Prostate gland (tissue), 2 donors: Measurements from ENCODE around the gene B3GLCT.

Experiments used
- CTCF ChIP-seq, 4 experiments: fragments of 200-600 bp in 2 of 4; fragments of 450-650 bp in 2 of 4; sonication (generic) in 2 of 4; IDR thresholded peaks; 1 replicate in 3 of 4; 2 replicates in 1 of 4; pipeline ENCODE4 v1.5.1; 2016 to 2019; ENCODE audit warnings: antibody characterized with exemption in 4 of 4, mild to moderate bottlenecking in 2 of 4, moderate library complexity in 2 of 4
- POLR2A ChIP-seq: fragments of 450-650 bp; IDR thresholded peaks from one replicate; pipeline ENCODE4 v1.6.1; 2016; ENCODE audit warnings: antibody characterized with exemption, mild to moderate bottlenecking

- TF ChIP-seq POLR2A = no peak
- TF ChIP-seq CTCF (IDR thresholded peaks at IDR 0.05) = no peak
Observed at GRCh38 chr13:31349156-31349555, 149.4 kb downstream of the B3GLCT start.
